GM06990 (cell line): ENCODE data around the gene TIMP4.

Experiments used
- DNase-seq: peaks from one replicate; pipeline ENCODE4 v3.0.0-alpha.2; 2011; ENCODE audit not compliant: insufficient read length; ENCODE audit errors: extremely low read depth
- H3K27me3 ChIP-seq: replicated peaks from 2 replicates; pipeline ENCODE4 v1.6.0; 2011; ENCODE audit warnings: low read length; ENCODE audit not compliant: control insufficient read depth, insufficient read depth
- H3K36me3 ChIP-seq: 2 replicates; pipeline ENCODE4 v1.5.1; 2011; ENCODE audit warnings: low read length; ENCODE audit not compliant: control insufficient read depth, insufficient read depth
- H3K4me3 ChIP-seq: replicated peaks from 2 replicates; pipeline ENCODE4 v1.5.1; 2011; ENCODE audit warnings: low read depth, mild to moderate bottlenecking, control low read depth, low read length
- TF ChIP-seq, protein P1 (sequence below): IDR thresholded peaks from 2 replicates; pipeline ENCODE4 v1.5.1; 2011; ENCODE audit warnings: low read length, control low read depth, mild to moderate bottlenecking, inconsistent platforms; ENCODE audit not compliant: insufficient read depth, poor library complexity, severe bottlenecking

TIMP4 gene

DNA sequence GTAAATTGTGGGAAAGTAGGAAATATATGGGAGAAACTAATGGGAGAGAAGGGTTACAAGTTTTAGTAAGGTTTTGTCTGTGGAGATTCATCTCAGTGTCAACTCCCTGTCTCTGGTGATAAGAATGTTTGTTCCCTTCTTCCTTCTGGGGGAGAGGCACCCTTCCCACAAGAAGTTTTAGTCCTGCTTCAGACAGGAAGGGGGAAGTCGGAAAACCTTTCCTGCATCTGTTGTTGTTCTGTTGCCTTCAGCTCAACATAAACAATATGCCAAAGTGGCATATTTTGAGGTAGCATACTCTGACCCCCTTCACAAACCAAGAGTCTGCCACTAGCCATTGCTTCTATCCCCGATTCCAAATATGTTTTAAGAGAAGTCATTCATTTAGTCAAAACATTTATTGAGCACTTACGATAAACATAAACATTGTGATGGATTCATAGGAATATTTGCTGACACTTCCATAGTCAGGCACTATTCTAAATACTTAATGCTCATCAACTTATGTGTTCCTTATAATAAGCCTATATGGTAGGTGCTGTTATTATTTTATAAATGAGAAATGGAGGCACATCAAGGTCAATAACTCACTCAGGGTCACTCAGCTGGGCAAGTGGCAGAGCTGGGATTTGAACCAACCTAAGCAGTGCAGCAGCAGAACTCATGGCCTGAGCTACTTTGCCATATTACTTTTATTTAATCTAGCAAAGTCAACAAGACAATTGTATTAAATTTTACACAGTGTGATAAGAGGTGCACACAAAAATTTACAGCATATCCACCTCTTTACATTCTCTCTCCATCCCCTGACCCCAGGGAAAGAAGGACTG lies 34.2 kb upstream of the TIMP4 start:
- H3K27me3 ChIP-seq = no peaks in the 10 kb centered on the region
- TF ChIP-seq, protein P1, sequence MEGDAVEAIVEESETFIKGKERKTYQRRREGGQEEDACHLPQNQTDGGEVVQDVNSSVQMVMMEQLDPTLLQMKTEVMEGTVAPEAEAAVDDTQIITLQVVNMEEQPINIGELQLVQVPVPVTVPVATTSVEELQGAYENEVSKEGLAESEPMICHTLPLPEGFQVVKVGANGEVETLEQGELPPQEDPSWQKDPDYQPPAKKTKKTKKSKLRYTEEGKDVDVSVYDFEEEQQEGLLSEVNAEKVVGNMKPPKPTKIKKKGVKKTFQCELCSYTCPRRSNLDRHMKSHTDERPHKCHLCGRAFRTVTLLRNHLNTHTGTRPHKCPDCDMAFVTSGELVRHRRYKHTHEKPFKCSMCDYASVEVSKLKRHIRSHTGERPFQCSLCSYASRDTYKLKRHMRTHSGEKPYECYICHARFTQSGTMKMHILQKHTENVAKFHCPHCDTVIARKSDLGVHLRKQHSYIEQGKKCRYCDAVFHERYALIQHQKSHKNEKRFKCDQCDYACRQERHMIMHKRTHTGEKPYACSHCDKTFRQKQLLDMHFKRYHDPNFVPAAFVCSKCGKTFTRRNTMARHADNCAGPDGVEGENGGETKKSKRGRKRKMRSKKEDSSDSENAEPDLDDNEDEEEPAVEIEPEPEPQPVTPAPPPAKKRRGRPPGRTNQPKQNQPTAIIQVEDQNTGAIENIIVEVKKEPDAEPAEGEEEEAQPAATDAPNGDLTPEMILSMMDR = no peak
- no peak overlapping the region for H3K4me3 ChIP-seq
- DNase-seq = no peak
- no peaks in the 10 kb centered on the region for H3K36me3 ChIP-seq

- Histone ChIP-seq H3K36me3 (no peaks in the 10 kb centered on the region), H3K4me3 (no peak overlapping the region), H3K27me3 (no peaks in the 10 kb centered on the region)
- no peak for DNase-seq
- TF ChIP-seq, protein P1 = no peak
Observed at GRCh38 chr3:12192173-12192572, 33.5 kb upstream of the TIMP4 start.

GRCh38 chr3:12191559-12191958 lies 32.8 kb upstream of the TIMP4 start:
- H3K4me3 ChIP-seq = no peak overlapping the region
- TF ChIP-seq, protein P1 = no peak
- no peaks in the 10 kb centered on the region for H3K36me3 ChIP-seq
- no peaks in the 10 kb centered on the region for H3K27me3 ChIP-seq
- DNase-seq = no peak

DNA sequence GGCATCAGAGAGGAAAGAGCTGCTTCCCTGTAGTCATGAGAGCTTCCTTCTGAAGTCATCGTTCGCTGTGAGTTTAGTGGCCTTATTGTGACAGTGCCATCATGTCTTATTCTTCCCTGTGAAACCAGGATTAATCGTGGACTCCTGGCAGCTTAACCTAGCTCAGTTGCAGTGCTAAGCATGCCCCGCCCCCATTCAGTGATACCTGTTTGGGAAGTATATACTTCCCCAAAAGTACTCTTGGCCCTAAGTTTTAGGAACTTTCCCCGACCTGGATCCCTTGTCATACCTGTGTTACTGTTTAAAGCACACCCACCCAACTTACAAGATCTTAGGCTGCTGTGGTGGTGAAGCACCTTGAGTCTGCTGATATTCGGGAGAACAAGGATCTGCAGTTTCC lies 32.1 kb upstream of the TIMP4 start:
- Histone ChIP-seq H3K36me3 (no peaks in the 10 kb centered on the region), H3K27me3 (no peaks in the 10 kb centered on the region), H3K4me3 (no peak overlapping the region)
- TF ChIP-seq, protein P1 = no peak
- DNase-seq = no peak

GRCh38 chr3:12190221-12190807 lies 31.6 kb upstream of the TIMP4 start:
- Histone ChIP-seq H3K27me3 (no peaks in the 10 kb centered on the region), H3K36me3 (no peaks in the 10 kb centered on the region), H3K4me3 (no peak overlapping the region)
- no peak for DNase-seq
- TF ChIP-seq, protein P1 = no peak
